K562 (cell line): Measurements from ENCODE around the gene PUSL1. TPM values are rescaled to one million over a fixed set of nuclear protein-coding genes. Genes with fewer than 3 reads are reported as not detected.
A peak's percentile ranks its signal among the peaks of the same experiment; 100 is the strongest.

ENCODE experiments used
- ATF1 ChIP-seq, 2 experiments: fragments of 450-650 bp in 1 of 2; IDR thresholded peaks; 2 replicates each; pipeline ENCODE4 v1.6.1; 2016; ENCODE audit warnings: missing compliant biosample characterization in 1 of 2, missing genetic modification characterization in 1 of 2
- CEBPG ChIP-seq, 3 experiments: fragments of 200-800 bp in 1 of 3; sonication (Bioruptor generic) in 1 of 3; sonication (generic) in 1 of 3; formaldehyde crosslinking in 1 of 3; IDR thresholded peaks in 2 of 3; conservative IDR thresholded peaks in 1 of 3; 2 replicates each; pipeline versions ENCODE4 v1.6.1 to v1.8.0; 2016 to 2022; ENCODE audit warnings: missing compliant biosample characterization in 2 of 3, missing genetic modification characterization in 2 of 3, mild to moderate bottlenecking in 1 of 3, missing genetic modification reagents in 1 of 3
- CTBP1 ChIP-seq: fragments of 450-650 bp; IDR thresholded peaks from 2 replicates; pipeline ENCODE4 v1.6.1; 2016; ENCODE audit warnings: borderline replicate concordance
- EP400 ChIP-seq: fragments of 450-650 bp; IDR thresholded peaks from 2 replicates; pipeline ENCODE4 v1.6.1; 2017; ENCODE audit warnings: antibody characterized with exemption, mild to moderate bottlenecking, moderate library complexity
- ETV6 ChIP-seq, 3 experiments: fragments of 150-350 bp in 1 of 3; sonication (generic) in 1 of 3; formaldehyde crosslinking in 1 of 3; IDR thresholded peaks; 2 replicates each; pipeline versions ENCODE4 v1.6.1 to v1.8.0; 2014 to 2022; ENCODE audit warnings: borderline replicate concordance in 2 of 3, low read depth in 2 of 3, antibody characterized with exemption in 1 of 3, low read length in 1 of 3, mild to moderate bottlenecking in 1 of 3, missing genetic modification reagents in 1 of 3
- HOXB6 ChIP-seq: fragments of 250-450 bp; sonication (Bioruptor Pico); IDR thresholded peaks from 2 replicates; pipeline ENCODE4 v1.5.1; 2022; ENCODE audit warnings: mild to moderate bottlenecking, borderline replicate concordance
- JUN ChIP-seq, 2 experiments: sonication (generic) in 1 of 2; formaldehyde crosslinking in 1 of 2; IDR thresholded peaks; 2 replicates each; pipeline versions ENCODE4 v1.6.1 to v1.8.0; 2012 to 2022; ENCODE audit warnings: borderline replicate concordance in 2 of 2, mild to moderate bottlenecking in 2 of 2, improper control_type of control experiment in 1 of 2, low read depth in 1 of 2, low read length in 1 of 2, missing genetic modification reagents in 1 of 2
- MAFF ChIP-seq: IDR thresholded peaks from 2 replicates; pipeline ENCODE4 v1.6.1; 2012; ENCODE audit warnings: low read length, improper control_type of control experiment
- MTF1 ChIP-seq: fragments of 250-450 bp; sonication (Bioruptor Pico); IDR thresholded peaks from 2 replicates; pipeline ENCODE4 v1.9.0; 2021; ENCODE audit warnings: moderate library complexity, mild to moderate bottlenecking, inconsistent platforms, borderline replicate concordance
- MYNN ChIP-seq, 2 experiments: sonication (generic); formaldehyde crosslinking in 1 of 2; IDR thresholded peaks; 2 replicates each; pipeline versions ENCODE4 v1.5.0 to v1.6.1; 2016 to 2020; ENCODE audit warnings: antibody characterized with exemption in 1 of 2, missing genetic modification reagents in 1 of 2
- NR2C1 ChIP-seq, 2 experiments: fragments of 450-650 bp; IDR thresholded peaks; 2 replicates each; pipeline ENCODE4 v1.6.1; 2017; ENCODE audit warnings: mild to moderate bottlenecking in 2 of 2, antibody characterized with exemption in 1 of 2, inconsistent platforms in 1 of 2, missing compliant biosample characterization in 1 of 2, missing genetic modification characterization in 1 of 2
- POLR2AphosphoS5 ChIP-seq: IDR thresholded peaks from 2 replicates; pipeline ENCODE4 v1.6.1; 2011; ENCODE audit warnings: mild to moderate bottlenecking, low read depth, low read length, moderate library complexity; ENCODE audit not compliant: control insufficient read depth, insufficient read depth
- POLR2G ChIP-seq: fragments of 200-400 bp; formaldehyde crosslinking; IDR thresholded peaks from 2 replicates; pipeline ENCODE4 v1.6.1; 2017; ENCODE audit warnings: low read depth, mild to moderate bottlenecking, antibody characterized with exemption, low read length, moderate library complexity
- RBM39 ChIP-seq: fragments of 200-400 bp; formaldehyde crosslinking; optimal IDR thresholded peaks from 2 replicates; pipeline ENCODE3; 2018; ENCODE audit warnings: low read depth, low read length
- SMARCB1 ChIP-seq: IDR thresholded peaks from 2 replicates; pipeline ENCODE4 v1.6.1; 2011; ENCODE audit warnings: improper control_type of control experiment, low read depth; ENCODE audit not compliant: insufficient read length
- SRF ChIP-seq, 2 experiments: fragments of 250-450, 450-650 bp in 1 of 2; sonication (Bioruptor Pico) in 1 of 2; sonication (generic) in 1 of 2; formaldehyde crosslinking; IDR thresholded peaks; 2 replicates each; pipeline versions ENCODE4 v1.5.0 to v1.5.1; 2020 to 2022; ENCODE audit warnings: mild to moderate bottlenecking in 1 of 2, missing genetic modification reagents in 1 of 2
- TBP ChIP-seq: optimal IDR thresholded peaks from 2 replicates; pipeline ENCODE3; 2011; ENCODE audit warnings: low read depth, low read length, improper control_type of control experiment
- ZNF133 ChIP-seq: fragments of 250-450 bp; sonication (Bioruptor Pico); IDR thresholded peaks from 2 replicates; pipeline ENCODE4 v1.4.0; 2020; ENCODE audit warnings: mild to moderate bottlenecking
- ZNF551 ChIP-seq: fragments of 250-450 bp; sonication (Bioruptor Pico); IDR thresholded peaks from 2 replicates; pipeline ENCODE4 v1.5.0; 2021; ENCODE audit warnings: mild to moderate bottlenecking, moderate library complexity
- ZNF780A ChIP-seq: fragments of 250-450 bp; sonication (Bioruptor Pico); IDR thresholded peaks from 2 replicates; pipeline ENCODE4 v1.5.0; 2021; ENCODE audit warnings: mild to moderate bottlenecking
- ZNF79 ChIP-seq: fragments of 250-450 bp; sonication (Bioruptor Pico); IDR thresholded peaks from 2 replicates; pipeline ENCODE4 v1.4.0; 2020; ENCODE audit warnings: low read depth, mild to moderate bottlenecking, moderate library complexity
- polyA plus RNA-seq, 8 experiments: library from polyadenylated mRNA; depleted of rRNA in 4 of 8; stranded (reverse) in 5 of 8; unstranded in 3 of 8; fragments of >200 nt; fragmentation: Nextera tagmentation in 2 of 8; fragmentation: Illumina TruSeq in 1 of 8; extraction: Ambion mirVana in 2 of 8; extraction: Trizol in 1 of 8; gene quantifications; 2 replicates each; pipeline versions ENCODE4 v1.2.1 to v1.2.3, GENCODE V29; 2011 to 2014; ENCODE audit warnings: inconsistent platforms in 1 of 8, missing spikeins in 1 of 8
- total RNA-seq, 7 experiments: library from RNA; depleted of rRNA in 6 of 7; stranded (reverse); fragments of >200 nt in 6 of 7; fragmentation: Illumina TruSeq in 2 of 7; extraction: Trizol in 2 of 7; gene quantifications; 2 replicates each; pipeline versions ENCODE4 v1.2.1 to v1.2.3, GENCODE V29; 2011 to 2021; ENCODE audit warnings: low replicate concordance in 1 of 7
- TF ChIP-seq, protein P1 (sequence below), 2 experiments: fragments of 450-650 bp in 1 of 2; sonication (generic) in 1 of 2; formaldehyde crosslinking in 1 of 2; IDR thresholded peaks in 1 of 2; conservative IDR thresholded peaks in 1 of 2; 2 replicates each; pipeline versions ENCODE4 v1.6.1 to v1.8.1; 2016 to 2023; ENCODE audit warnings: mild to moderate bottlenecking in 2 of 2, moderate library complexity in 2 of 2, inconsistent platforms in 1 of 2, missing genetic modification reagents in 1 of 2
- TF ChIP-seq, protein P2 (sequence below): fragments of 450-650 bp; IDR thresholded peaks from 2 replicates; pipeline ENCODE4 v1.6.1; 2014; ENCODE audit warnings: low read depth, mild to moderate bottlenecking, moderate library complexity, borderline replicate concordance

Gene PUSL1
- total and polyA plus RNA-seq, 9 of the 15 experiments (the other 6 are each of a cell fraction or from before 2014, with no cell fraction given) = 0.62 to 86.9 (median 13.6) TPM

- TF ChIP-seq POLR2G (peak; percentile 58; the same call in 1 of the 2 replicates), ZNF780A (CRISPR knock-in tag) (no peak), MYNN (IDR thresholded peaks at IDR 0.05) (no peak), MYNN (CRISPR knock-in tag; IDR thresholded peaks at IDR 0.05) (no peak), ZNF133 (CRISPR knock-in tag) (no peak), JUN (IDR thresholded peaks at IDR 0.05; ENCODE audit: borderline replicate concordance, low read depth, low read length) (no peak), JUN (CRISPR knock-in tag; IDR thresholded peaks at IDR 0.05; ENCODE audit: borderline replicate concordance) (no peak), ZNF79 (CRISPR knock-in tag) (no peak), MTF1 (CRISPR knock-in tag) (no peak), POLR2AphosphoS5 (no peak), SMARCB1 (no peak), ATF1 (CRISPR knock-in tag; IDR thresholded peaks at IDR 0.05) (no peak), ATF1 (tag; IDR thresholded peaks at IDR 0.05) (no peak), SRF (CRISPR knock-in tag; IDR thresholded peaks at IDR 0.05) (no peak), CEBPG (CRISPR knock-in tag; IDR thresholded peaks at IDR 0.05) (no peak), CEBPG (tag; conservative IDR thresholded peaks at IDR 0.05 in 1 of 2, IDR thresholded peaks at IDR 0.05 in 1 of 2) (no peak), ZNF551 (CRISPR knock-in tag) (no peak), ETV6 (IDR thresholded peaks at IDR 0.05; ENCODE audit: borderline replicate concordance in 1 of 2, low read depth in 2 of 2, low read length in 1 of 2) (no peak), ETV6 (CRISPR knock-in tag; IDR thresholded peaks at IDR 0.05; ENCODE audit: borderline replicate concordance) (no peak), HOXB6 (CRISPR knock-in tag) (no peak), RBM39 (no peak), NR2C1 (IDR thresholded peaks at IDR 0.05) (no peak), NR2C1 (tag; IDR thresholded peaks at IDR 0.05) (peak; percentile 26; the same call in 1 of the 2 replicates), TBP (no peak), CTBP1 (0 out of 2 replicates have a peak, but pooled peaks have one; percentile 64), EP400 (peak; percentile 13; the same call in 1 of the 2 replicates), MAFF (no peak)
- TF ChIP-seq, protein P1, sequence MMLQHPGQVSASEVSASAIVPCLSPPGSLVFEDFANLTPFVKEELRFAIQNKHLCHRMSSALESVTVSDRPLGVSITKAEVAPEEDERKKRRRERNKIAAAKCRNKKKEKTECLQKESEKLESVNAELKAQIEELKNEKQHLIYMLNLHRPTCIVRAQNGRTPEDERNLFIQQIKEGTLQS (IDR thresholded peaks at IDR 0.05) = no peak
- TF ChIP-seq, protein P1 (CRISPR knock-in tag; conservative IDR thresholded peaks at IDR 0.05) = no peak
- TF ChIP-seq, protein P2, sequence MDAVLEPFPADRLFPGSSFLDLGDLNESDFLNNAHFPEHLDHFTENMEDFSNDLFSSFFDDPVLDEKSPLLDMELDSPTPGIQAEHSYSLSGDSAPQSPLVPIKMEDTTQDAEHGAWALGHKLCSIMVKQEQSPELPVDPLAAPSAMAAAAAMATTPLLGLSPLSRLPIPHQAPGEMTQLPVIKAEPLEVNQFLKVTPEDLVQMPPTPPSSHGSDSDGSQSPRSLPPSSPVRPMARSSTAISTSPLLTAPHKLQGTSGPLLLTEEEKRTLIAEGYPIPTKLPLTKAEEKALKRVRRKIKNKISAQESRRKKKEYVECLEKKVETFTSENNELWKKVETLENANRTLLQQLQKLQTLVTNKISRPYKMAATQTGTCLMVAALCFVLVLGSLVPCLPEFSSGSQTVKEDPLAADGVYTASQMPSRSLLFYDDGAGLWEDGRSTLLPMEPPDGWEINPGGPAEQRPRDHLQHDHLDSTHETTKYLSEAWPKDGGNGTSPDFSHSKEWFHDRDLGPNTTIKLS = no peak; the same call in 1 of the 2 replicates
Measured at GRCh38 chr1:1348420-1349255, 40.2 kb downstream of the PUSL1 start (continued).
